ENCODE data around the gene NR4A2.

DNA sequence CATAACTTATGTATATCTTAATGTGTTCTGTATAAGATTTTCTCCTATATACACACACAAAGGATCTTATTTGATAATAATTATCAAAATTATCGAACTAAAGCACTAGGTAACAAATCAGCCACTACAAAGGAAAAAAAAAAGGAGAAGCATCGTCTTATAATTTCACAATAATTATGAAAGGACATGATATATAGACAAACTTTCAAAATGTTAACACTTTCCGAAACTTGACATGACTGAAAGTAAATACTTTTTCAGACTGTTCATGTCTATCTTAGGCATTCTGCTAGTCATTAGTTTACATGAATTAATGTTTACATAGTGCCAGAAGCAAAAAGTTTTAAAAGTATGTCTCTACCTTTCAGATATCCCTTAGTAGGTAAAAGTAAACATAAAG is 7.3 kb upstream of the NR4A2 start:
- TF ChIP-seq, protein P1, sequence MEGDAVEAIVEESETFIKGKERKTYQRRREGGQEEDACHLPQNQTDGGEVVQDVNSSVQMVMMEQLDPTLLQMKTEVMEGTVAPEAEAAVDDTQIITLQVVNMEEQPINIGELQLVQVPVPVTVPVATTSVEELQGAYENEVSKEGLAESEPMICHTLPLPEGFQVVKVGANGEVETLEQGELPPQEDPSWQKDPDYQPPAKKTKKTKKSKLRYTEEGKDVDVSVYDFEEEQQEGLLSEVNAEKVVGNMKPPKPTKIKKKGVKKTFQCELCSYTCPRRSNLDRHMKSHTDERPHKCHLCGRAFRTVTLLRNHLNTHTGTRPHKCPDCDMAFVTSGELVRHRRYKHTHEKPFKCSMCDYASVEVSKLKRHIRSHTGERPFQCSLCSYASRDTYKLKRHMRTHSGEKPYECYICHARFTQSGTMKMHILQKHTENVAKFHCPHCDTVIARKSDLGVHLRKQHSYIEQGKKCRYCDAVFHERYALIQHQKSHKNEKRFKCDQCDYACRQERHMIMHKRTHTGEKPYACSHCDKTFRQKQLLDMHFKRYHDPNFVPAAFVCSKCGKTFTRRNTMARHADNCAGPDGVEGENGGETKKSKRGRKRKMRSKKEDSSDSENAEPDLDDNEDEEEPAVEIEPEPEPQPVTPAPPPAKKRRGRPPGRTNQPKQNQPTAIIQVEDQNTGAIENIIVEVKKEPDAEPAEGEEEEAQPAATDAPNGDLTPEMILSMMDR (IDR thresholded peaks at IDR 0.05), result no peak
- TF ChIP-seq, protein P2, sequence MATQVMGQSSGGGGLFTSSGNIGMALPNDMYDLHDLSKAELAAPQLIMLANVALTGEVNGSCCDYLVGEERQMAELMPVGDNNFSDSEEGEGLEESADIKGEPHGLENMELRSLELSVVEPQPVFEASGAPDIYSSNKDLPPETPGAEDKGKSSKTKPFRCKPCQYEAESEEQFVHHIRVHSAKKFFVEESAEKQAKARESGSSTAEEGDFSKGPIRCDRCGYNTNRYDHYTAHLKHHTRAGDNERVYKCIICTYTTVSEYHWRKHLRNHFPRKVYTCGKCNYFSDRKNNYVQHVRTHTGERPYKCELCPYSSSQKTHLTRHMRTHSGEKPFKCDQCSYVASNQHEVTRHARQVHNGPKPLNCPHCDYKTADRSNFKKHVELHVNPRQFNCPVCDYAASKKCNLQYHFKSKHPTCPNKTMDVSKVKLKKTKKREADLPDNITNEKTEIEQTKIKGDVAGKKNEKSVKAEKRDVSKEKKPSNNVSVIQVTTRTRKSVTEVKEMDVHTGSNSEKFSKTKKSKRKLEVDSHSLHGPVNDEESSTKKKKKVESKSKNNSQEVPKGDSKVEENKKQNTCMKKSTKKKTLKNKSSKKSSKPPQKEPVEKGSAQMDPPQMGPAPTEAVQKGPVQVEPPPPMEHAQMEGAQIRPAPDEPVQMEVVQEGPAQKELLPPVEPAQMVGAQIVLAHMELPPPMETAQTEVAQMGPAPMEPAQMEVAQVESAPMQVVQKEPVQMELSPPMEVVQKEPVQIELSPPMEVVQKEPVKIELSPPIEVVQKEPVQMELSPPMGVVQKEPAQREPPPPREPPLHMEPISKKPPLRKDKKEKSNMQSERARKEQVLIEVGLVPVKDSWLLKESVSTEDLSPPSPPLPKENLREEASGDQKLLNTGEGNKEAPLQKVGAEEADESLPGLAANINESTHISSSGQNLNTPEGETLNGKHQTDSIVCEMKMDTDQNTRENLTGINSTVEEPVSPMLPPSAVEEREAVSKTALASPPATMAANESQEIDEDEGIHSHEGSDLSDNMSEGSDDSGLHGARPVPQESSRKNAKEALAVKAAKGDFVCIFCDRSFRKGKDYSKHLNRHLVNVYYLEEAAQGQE (IDR thresholded peaks at IDR 0.05; ENCODE audit: low read depth, low read length), result no peak
- TF ChIP-seq, protein P3, sequence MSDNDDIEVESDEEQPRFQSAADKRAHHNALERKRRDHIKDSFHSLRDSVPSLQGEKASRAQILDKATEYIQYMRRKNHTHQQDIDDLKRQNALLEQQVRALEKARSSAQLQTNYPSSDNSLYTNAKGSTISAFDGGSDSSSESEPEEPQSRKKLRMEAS (IDR thresholded peaks at IDR 0.05; ENCODE audit: low read depth), result no peak
- TF ChIP-seq RFX5 (IDR thresholded peaks at IDR 0.05; ENCODE audit: low read length), result no peak
- no peak for TF ChIP-seq FOSL2 (IDR thresholded peaks at IDR 0.05; ENCODE audit: borderline replicate concordance, low read depth)
- no peak for TF ChIP-seq NRF1 (IDR thresholded peaks at IDR 0.05; ENCODE audit: low read depth, low read length)
- no peak for TF ChIP-seq EP300 (IDR thresholded peaks at IDR 0.05; ENCODE audit: borderline replicate concordance in 1 of 2, low read depth in 1 of 2, low read length in 1 of 2)
- TF ChIP-seq, protein P4, sequence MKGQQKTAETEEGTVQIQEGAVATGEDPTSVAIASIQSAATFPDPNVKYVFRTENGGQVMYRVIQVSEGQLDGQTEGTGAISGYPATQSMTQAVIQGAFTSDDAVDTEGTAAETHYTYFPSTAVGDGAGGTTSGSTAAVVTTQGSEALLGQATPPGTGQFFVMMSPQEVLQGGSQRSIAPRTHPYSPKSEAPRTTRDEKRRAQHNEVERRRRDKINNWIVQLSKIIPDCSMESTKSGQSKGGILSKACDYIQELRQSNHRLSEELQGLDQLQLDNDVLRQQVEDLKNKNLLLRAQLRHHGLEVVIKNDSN (IDR thresholded peaks at IDR 0.05; ENCODE audit: borderline replicate concordance, low read depth), result no peak
